Endodermal cell (in vitro differentiated cells): ENCODE measurements around the gene CEP128. TPM values are rescaled to one million over a fixed set of nuclear protein-coding genes. Genes with fewer than 3 reads are reported as not detected.

ENCODE experiments used
- DNase-seq: peaks from one replicate; pipeline ENCODE4 v3.0.0-alpha.2; 2017
- H3K27ac ChIP-seq: 2 replicates; pipeline ENCODE4 v1.5.1; 2013; ENCODE audit warnings: mild to moderate bottlenecking, low read depth, low read length, moderate library complexity
- H3K27me3 ChIP-seq: 2 replicates; pipeline ENCODE4 v1.6.1; 2013; ENCODE audit warnings: mild to moderate bottlenecking, low read length, moderate library complexity; ENCODE audit not compliant: insufficient read depth, control insufficient read depth, poor library complexity, severe bottlenecking
- H3K36me3 ChIP-seq: 2 replicates; pipeline ENCODE4 v1.7.0; 2013; ENCODE audit warnings: mild to moderate bottlenecking, low read length, moderate library complexity; ENCODE audit not compliant: control insufficient read depth, insufficient read depth
- H3K4me1 ChIP-seq: one replicate; pipeline ENCODE4 v1.7.0; 2013; ENCODE audit warnings: low read length; ENCODE audit not compliant: control insufficient read depth, insufficient read depth
- H3K4me3 ChIP-seq: 2 replicates; pipeline ENCODE4 v1.5.1; 2013; ENCODE audit warnings: mild to moderate bottlenecking, low read length, moderate library complexity
- H3K9ac ChIP-seq: 2 replicates; pipeline ENCODE4 v1.6.1; 2013; ENCODE audit warnings: mild to moderate bottlenecking, low read length, moderate library complexity; ENCODE audit not compliant: poor library complexity, severe bottlenecking; ENCODE audit errors: extremely low read depth
- H3K9me3 ChIP-seq: 2 replicates; pipeline ENCODE4 v1.6.1; 2013; ENCODE audit warnings: mild to moderate bottlenecking, low read length, moderate library complexity; ENCODE audit not compliant: control insufficient read depth
- H3K27ac Mint-ChIP-seq: 2 replicates; pipeline ENCODE4 v1.8.0; 2020; ENCODE audit warnings: mixed read lengths
- H3K27me3 Mint-ChIP-seq: 2 replicates; pipeline ENCODE4 v1.8.0; 2021; ENCODE audit warnings: mild to moderate bottlenecking, mixed read lengths; ENCODE audit not compliant: insufficient read depth
- H3K36me3 Mint-ChIP-seq: 2 replicates; pipeline ENCODE4 v1.8.0; 2020; ENCODE audit warnings: low read depth, mixed read lengths
- H3K4me1 Mint-ChIP-seq: 2 replicates; pipeline ENCODE4 v1.8.0; 2020; ENCODE audit warnings: mixed read lengths
- H3K4me3 Mint-ChIP-seq: 2 replicates; pipeline ENCODE4 v1.8.0; 2020; ENCODE audit warnings: mild to moderate bottlenecking, moderate library complexity, mixed read lengths
- H3K9me3 Mint-ChIP-seq: 2 replicates; pipeline ENCODE4 v1.8.0; 2020; ENCODE audit warnings: mild to moderate bottlenecking, mixed read lengths
- CTCF ChIP-seq: fragments of 200-600 bp; sonication (generic); conservative IDR thresholded peaks from 2 replicates; pipeline ENCODE4 v1.5.0; 2021; ENCODE audit warnings: antibody characterized with exemption, mild to moderate bottlenecking
- WGBS, 2 experiments: methylation state at CpG; one replicate each; pipeline versions ENCODE4 v1.1.5 to v1.1.7; 2013; ENCODE audit warnings: missing lambda C conversion rate in 2 of 2, mixed read lengths in 1 of 2; ENCODE audit not compliant: insufficient coverage in 1 of 2, insufficient read length in 1 of 2; 5-methylcytosine and 5-hydroxymethylcytosine counted together
- total RNA-seq, 2 donors: library from RNA; stranded (reverse); fragmentation: NEBNext Ultra II Directional in 1 of 2; extraction: Animal tissue kit (Norgen Biotek cat#: 25700) in 1 of 2; gene quantifications; 2 replicates in 1 of 2; 3 replicates in 1 of 2; pipeline ENCODE4 v1.2.1, GENCODE V29; 2021

CEP128 gene
- total RNA-seq, 2 donors from 2014 or later: 21.6 to 29.0 TPM

- TF ChIP-seq CTCF: no peak
- Histone ChIP-seq H3K27me3 (no peaks in the 10 kb centered on the region), H3K4me3 (no peak overlapping the region), H3K36me3 (no peaks in the 10 kb centered on the region), H3K9me3 (no peaks in the 10 kb centered on the region), H3K9ac (no peak overlapping the region), H3K27ac (no peak overlapping the region), H3K4me1 (no peaks in the 10 kb centered on the region)
- H3K27ac Mint-ChIP-seq: no peak overlapping the region
- 96 to 100% methylated on average over 1 of the region's 1 CpG for WGBS, 2 experiments
- H3K4me1 Mint-ChIP-seq: peaks cover 5% of the 10 kb centered on the region
- no peak overlapping the region for H3K4me3 Mint-ChIP-seq
- peaks cover 2% of the 10 kb centered on the region for H3K27me3 Mint-ChIP-seq
- no peaks in the 10 kb centered on the region for H3K36me3 Mint-ChIP-seq
- DNase-seq: no peak
- H3K9me3 Mint-ChIP-seq: no peaks in the 10 kb centered on the region
These were observed 1.4 kb downstream of the CEP128 start for GRCh38 chr14:80940146-80940545.

GRCh38 chr14:80933686-80934085 is 7.9 kb downstream of the CEP128 start:
- no peaks in the 10 kb centered on the region for H3K9me3 Mint-ChIP-seq
- H3K27ac Mint-ChIP-seq: no peak overlapping the region
- TF ChIP-seq CTCF: no peak
- H3K9ac ChIP-seq: no peak overlapping the region
- H3K27me3 ChIP-seq: no peaks in the 10 kb centered on the region
- H3K4me3 ChIP-seq: no peak overlapping the region
- H3K36me3 Mint-ChIP-seq: no peaks in the 10 kb centered on the region
- no peaks in the 10 kb centered on the region for H3K9me3 ChIP-seq
- no peaks in the 10 kb centered on the region for H3K36me3 ChIP-seq
- no peak overlapping the region for H3K27ac ChIP-seq
- DNase-seq: no peak
- no peak overlapping the region for H3K4me3 Mint-ChIP-seq
- no peaks in the 10 kb centered on the region for H3K27me3 Mint-ChIP-seq
- 94 to 96% methylated on average over 4 of the region's 4 CpGs for WGBS, 2 experiments
- H3K4me1 Mint-ChIP-seq: peaks cover 10% of the 10 kb centered on the region
- no peaks in the 10 kb centered on the region for H3K4me1 ChIP-seq

- Mint-ChIP-seq H3K4me1 (peaks cover 10% of the 10 kb centered on the region), H3K27ac (no peak overlapping the region), H3K36me3 (no peaks in the 10 kb centered on the region), H3K9me3 (no peaks in the 10 kb centered on the region), H3K4me3 (no peak overlapping the region), H3K27me3 (no peaks in the 10 kb centered on the region)
- no peak overlapping the region for H3K27ac ChIP-seq
- no peak for TF ChIP-seq CTCF
- no peaks in the 10 kb centered on the region for H3K27me3 ChIP-seq
- H3K9me3 ChIP-seq: no peaks in the 10 kb centered on the region
- no peak for DNase-seq
- H3K36me3 ChIP-seq: no peaks in the 10 kb centered on the region
- H3K9ac ChIP-seq: no peak overlapping the region
- no peak overlapping the region for H3K4me3 ChIP-seq
- H3K4me1 ChIP-seq: no peaks in the 10 kb centered on the region
These were observed 8.3 kb downstream of the CEP128 start for GRCh38 chr14:80933282-80933681.
